A549 (cell line): ENCODE results near the gene TSPAN3. TPM values are rescaled to one million over a fixed set of nuclear protein-coding genes. Genes with fewer than 3 reads are reported as not detected.

Source experiments
- ATAC-seq, 2 experiments: fragments of 200-7000 bp in 1 of 2; fragments of >200 bp in 1 of 2; cut with Nextera tagmentation in 1 of 2; cut with Tn5 transposase in 1 of 2; 3 replicates each; pipeline versions ENCODE4 v1.8.0 to v1.9.1; 2018 to 2020; ENCODE audit warnings: mild to moderate bottlenecking in 1 of 2, moderate library complexity in 1 of 2
- CTCF ChIA-PET: fragments of 300-600 bp; sonication (Branson Sonifier 250); formaldehyde crosslinking; extraction: SDS; loops from one replicate; lab custom pipeline; 2021; ENCODE audit warnings: antibody characterized with exemption, inconsistent platforms; lab: Yijun Ruan, JAX
- POLR2A ChIA-PET: fragments of 350-600 bp; formaldehyde crosslinking; extraction: SDS; loops from one replicate; lab custom pipeline; 2021; ENCODE audit warnings: antibody characterized with exemption, inconsistent platforms; lab: Yijun Ruan, JAX
- DNase-seq, 2 experiments: peaks; one replicate each; pipeline versions ENCODE4 v3.0.0 to v3.0.0-alpha.2; 2011 to 2016; ENCODE audit warnings: low read depth in 1 of 2, low spot score in 1 of 2
- FAIRE-seq: peaks from 2 replicates; lab custom pipeline; 2011; peaks lifted over from hg19 to GRCh38; lab: Jason Lieb, UNC
- H3K27ac ChIP-seq, 2 experiments: fragments of >200 bp; sonication (Bioruptor Twin); formaldehyde crosslinking; 3 replicates each; pipeline ENCODE4 v1.5.1; 2016 to 2017
- H3K4me1 ChIP-seq: fragments of >200 bp; sonication (Bioruptor Twin); formaldehyde crosslinking; 3 replicates; pipeline ENCODE4 v1.6.1; 2016
- H3K4me2 ChIP-seq: fragments of >200 bp; sonication (Bioruptor Twin); formaldehyde crosslinking; 3 replicates; pipeline ENCODE4 v1.6.1; 2016
- H3K4me3 ChIP-seq: fragments of >200 bp; sonication (Bioruptor Twin); formaldehyde crosslinking; 3 replicates; pipeline ENCODE4 v1.5.1; 2016
- H3K9me3 ChIP-seq: fragments of >200 bp; sonication (Bioruptor Twin); formaldehyde crosslinking; 3 replicates; pipeline ENCODE4 v1.6.1; 2016
- ATOH8 ChIP-seq: fragments of 250-450 bp; sonication (Bioruptor Pico); IDR thresholded peaks from 2 replicates; pipeline ENCODE4 v1.5.0; 2020; ENCODE audit warnings: low read depth, mild to moderate bottlenecking, moderate library complexity
- BHLHE40 ChIP-seq: IDR thresholded peaks from 2 replicates; pipeline ENCODE4 v1.6.1; 2012; ENCODE audit warnings: low read depth, low read length, inconsistent platforms
- CBX8 ChIP-seq: fragments of 200-600 bp; sonication (generic); IDR thresholded peaks from 2 replicates; pipeline ENCODE4 v1.6.1; 2016
- CEBPB ChIP-seq, 2 experiments: fragments of >200 bp in 1 of 2; sonication (Bioruptor Twin) in 1 of 2; formaldehyde crosslinking in 1 of 2; IDR thresholded peaks; 2 replicates each; pipeline ENCODE4 v1.6.1; 2012 to 2016
- ESRRA ChIP-seq: fragments of 150-350 bp; IDR thresholded peaks from 2 replicates; pipeline ENCODE4 v1.6.1; 2014; ENCODE audit warnings: mild to moderate bottlenecking, low read length, borderline replicate concordance
- FOSB ChIP-seq: fragments of 250-450 bp; sonication (Bioruptor Pico); IDR thresholded peaks from 2 replicates; pipeline ENCODE4 v1.5.0; 2020; ENCODE audit warnings: mild to moderate bottlenecking, moderate library complexity
- GATA3 ChIP-seq: IDR thresholded peaks from 2 replicates; pipeline ENCODE4 v1.6.1; 2012; ENCODE audit warnings: borderline replicate concordance
- HDAC2 ChIP-seq: fragments of 200-600 bp; sonication (generic); IDR thresholded peaks from 2 replicates; pipeline ENCODE4 v1.6.1; 2016
- HES2 ChIP-seq: fragments of >200 bp; sonication (Bioruptor Twin); formaldehyde crosslinking; IDR thresholded peaks from 2 replicates; pipeline ENCODE4 v1.6.1; 2016
- HMGXB4 ChIP-seq: fragments of 250-450 bp; sonication (Bioruptor Pico); IDR thresholded peaks from 2 replicates; pipeline ENCODE4 v1.5.0; 2021; ENCODE audit warnings: mild to moderate bottlenecking, moderate library complexity, borderline replicate concordance
- HOXB13 ChIP-seq: fragments of 250-450 bp; sonication (Bioruptor Pico); IDR thresholded peaks from 2 replicates; pipeline ENCODE4 v1.5.0; 2020; ENCODE audit warnings: low read depth, mild to moderate bottlenecking, moderate library complexity
- JUNB ChIP-seq: fragments of >200 bp; sonication (Bioruptor Twin); formaldehyde crosslinking; IDR thresholded peaks from 2 replicates; pipeline ENCODE4 v1.6.1; 2016
- KDM5A ChIP-seq: fragments of 200-600 bp; sonication (generic); IDR thresholded peaks from 2 replicates; pipeline ENCODE4 v1.6.1; 2016; ENCODE audit warnings: antibody characterized with exemption, mild to moderate bottlenecking
- MAFK ChIP-seq: fragments of 450-650 bp; IDR thresholded peaks from 2 replicates; pipeline ENCODE4 v1.6.1; 2014; ENCODE audit not compliant: partially characterized antibody
- NFE2L2 ChIP-seq: fragments of 150-350 bp; conservative IDR thresholded peaks from 2 replicates; pipeline ENCODE4 v1.6.1; 2014; ENCODE audit warnings: low read length
- POLR2A ChIP-seq: IDR thresholded peaks from 2 replicates; pipeline ENCODE4 v1.6.1; 2012; ENCODE audit warnings: mild to moderate bottlenecking, low read length
- POLR2AphosphoS2 ChIP-seq: conservative IDR thresholded peaks from 2 replicates; pipeline ENCODE4 v1.6.1; 2012; ENCODE audit warnings: low read length, improper control_type of control experiment, inconsistent platforms
- RCOR1 ChIP-seq: fragments of 150-350 bp; IDR thresholded peaks from 2 replicates; pipeline ENCODE4 v1.6.1; 2014; ENCODE audit warnings: antibody characterized with exemption, low read length, low read depth
- SMC3 ChIP-seq: fragments of >200 bp; sonication (Bioruptor Twin); formaldehyde crosslinking; IDR thresholded peaks from 3 replicates; pipeline ENCODE4 v1.6.1; 2018; ENCODE audit warnings: inconsistent platforms
- SREBF2 ChIP-seq: fragments of 450-650 bp; IDR thresholded peaks from 2 replicates; pipeline ENCODE4 v1.6.1; 2014; ENCODE audit warnings: mild to moderate bottlenecking, moderate library complexity
- TFCP2L1 ChIP-seq: fragments of 250-450 bp; sonication (Bioruptor Pico); IDR thresholded peaks from 2 replicates; pipeline ENCODE4 v1.5.0; 2021; ENCODE audit warnings: mild to moderate bottlenecking
- ZC3H11A ChIP-seq: fragments of 450-650 bp; IDR thresholded peaks from 2 replicates; pipeline ENCODE4 v1.6.1; 2014; ENCODE audit warnings: antibody characterized with exemption, mild to moderate bottlenecking
- ZNF302 ChIP-seq: fragments of 250-450 bp; sonication (Bioruptor Pico); IDR thresholded peaks from 2 replicates; pipeline ENCODE4 v1.9.0; 2021; ENCODE audit warnings: inconsistent platforms, mild to moderate bottlenecking, moderate library complexity
- ZSCAN20 ChIP-seq: fragments of 250-450 bp; sonication (Bioruptor Pico); IDR thresholded peaks from 2 replicates; pipeline ENCODE4 v1.8.0; 2022; ENCODE audit warnings: mild to moderate bottlenecking, moderate library complexity
- WGBS: methylation state at CpG from one replicate; pipeline ENCODE4 v1.1.6; 2017; ENCODE audit errors: missing lambda C conversion rate; 5-methylcytosine and 5-hydroxymethylcytosine counted together
- polyA plus RNA-seq, 4 experiments: library from polyadenylated mRNA; depleted of rRNA in 3 of 4; stranded (reverse); fragments of >200 nt; fragmentation: RNase III in 1 of 4; extraction: RNeasy Plus Mini Kit Qiagen cat#74134 plus additional on column Dnase treatment in 1 of 4; gene quantifications; 2 replicates in 3 of 4; 3 replicates in 1 of 4; pipeline ENCODE4 v1.2.3, GENCODE V29; 2011 to 2017

The TSPAN3 gene
- polyA plus RNA-seq, 2 of the 4 experiments (the other 2 are of a cell fraction), result 362 to 636 TPM

GRCh38 chr15:77039848-77040247, 31.1 kb downstream of the TSPAN3 start:
- TF ChIP-seq FOSB, result no peak
- TF ChIP-seq NFE2L2, result no peak
- no peak for TF ChIP-seq POLR2AphosphoS2
- TF ChIP-seq KDM5A, result no peak
- TF ChIP-seq BHLHE40, result no peak
- no peak for TF ChIP-seq SMC3
- no peak for TF ChIP-seq GATA3
- TF ChIP-seq HDAC2, result no peak
- TF ChIP-seq CEBPB (IDR thresholded peaks at IDR 0.05), result no peak
- TF ChIP-seq JUNB, result no peak
- TF ChIP-seq POLR2A, result no peak
- no peak for TF ChIP-seq ATOH8 (CRISPR knock-in tag)
- no peak for TF ChIP-seq HOXB13 (CRISPR knock-in tag)
- no peak for TF ChIP-seq HMGXB4 (CRISPR knock-in tag)
- TF ChIP-seq, all 56 proteins: peak for 0
- Histone ChIP-seq H3K27ac (no peak overlapping the region), H3K4me1 (no peaks in the 10 kb centered on the region), H3K4me3 (no peak overlapping the region), H3K9me3 (peaks cover 8% of the 10 kb centered on the region; the same call in 2 of the 3 replicates), H3K4me2 (no peak overlapping the region)
- CTCF ChIA-PET, result no interaction called here
- ATAC-seq, result no peak
- no peak for DNase-seq
- FAIRE-seq, result no peak
- POLR2A ChIA-PET, result no interaction called here
- WGBS, result no CpG with 5 or more reads among the region's 8 CpGs

GRCh38 chr15:77039217-77039533, 31.7 kb downstream of the TSPAN3 start:
- FAIRE-seq, result no peak
- Histone ChIP-seq H3K4me1 (no peaks in the 10 kb centered on the region), H3K9me3 (peaks cover 8% of the 10 kb centered on the region; the same call in 2 of the 3 replicates), H3K27ac (no peak overlapping the region), H3K4me2 (no peak overlapping the region), H3K4me3 (no peak overlapping the region)
- DNase-seq, result no peak
- no CpG with 5 or more reads among the region's 5 CpGs for WGBS
- TF ChIP-seq RCOR1, result no peak
- no peak for TF ChIP-seq ATOH8 (CRISPR knock-in tag)
- no peak for TF ChIP-seq ZC3H11A
- TF ChIP-seq KDM5A, result no peak
- TF ChIP-seq HES2, result no peak
- TF ChIP-seq HOXB13 (CRISPR knock-in tag), result no peak
- no peak for TF ChIP-seq ZSCAN20 (CRISPR knock-in tag)
- TF ChIP-seq BHLHE40, result no peak
- TF ChIP-seq TFCP2L1 (CRISPR knock-in tag), result no peak
- TF ChIP-seq ESRRA, result no peak
- TF ChIP-seq ZNF302 (CRISPR knock-in tag), result no peak
- no peak for TF ChIP-seq CBX8
- no peak for TF ChIP-seq HDAC2
- no peak for TF ChIP-seq MAFK
- TF ChIP-seq SREBF2, result no peak
- TF ChIP-seq GATA3, result no peak
- POLR2A ChIA-PET, result no interaction called here
- ATAC-seq, result no peak
- CTCF ChIA-PET, result no interaction called here
